HG03558 (cell line): Measurements from ENCODE around the gene CFAP97D2.
"Not testable (repeated sequence)": the region's sequence is repeated elsewhere in the genome, so short reads cannot be mapped to it uniquely, and the experiment has no call there.

ENCODE experiments used
- ATAC-seq: cut with Tn5 transposase; IDR thresholded peaks from one replicate; pipeline ENCODE4 v1.9.1; 2021; ENCODE audit warnings: moderate number of reproducible peaks; ENCODE audit not compliant: unreplicated experiment; ENCODE audit errors: extremely low read depth

Gene CFAP97D2

DNA sequence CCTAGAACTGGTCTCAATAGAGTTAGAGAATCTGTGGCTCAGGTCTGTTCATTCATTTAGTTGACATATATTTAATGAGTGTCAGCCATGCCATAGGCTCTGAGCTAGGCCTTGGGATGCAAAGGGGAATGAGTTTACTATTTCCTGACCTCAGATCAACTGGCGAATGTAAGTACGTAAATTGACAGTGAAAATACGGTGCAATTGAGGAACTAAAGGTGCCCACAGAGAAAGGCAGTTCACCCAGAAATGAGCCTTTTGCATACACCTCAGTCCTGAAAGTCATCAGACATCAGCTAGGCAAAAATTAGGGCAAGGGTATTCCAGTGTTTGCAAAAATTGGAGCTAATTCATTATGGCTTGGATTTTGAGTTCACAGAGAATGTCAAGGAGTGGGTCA, 81.8 kb downstream of the CFAP97D2 start:
- ATAC-seq, result no peak

DNA sequence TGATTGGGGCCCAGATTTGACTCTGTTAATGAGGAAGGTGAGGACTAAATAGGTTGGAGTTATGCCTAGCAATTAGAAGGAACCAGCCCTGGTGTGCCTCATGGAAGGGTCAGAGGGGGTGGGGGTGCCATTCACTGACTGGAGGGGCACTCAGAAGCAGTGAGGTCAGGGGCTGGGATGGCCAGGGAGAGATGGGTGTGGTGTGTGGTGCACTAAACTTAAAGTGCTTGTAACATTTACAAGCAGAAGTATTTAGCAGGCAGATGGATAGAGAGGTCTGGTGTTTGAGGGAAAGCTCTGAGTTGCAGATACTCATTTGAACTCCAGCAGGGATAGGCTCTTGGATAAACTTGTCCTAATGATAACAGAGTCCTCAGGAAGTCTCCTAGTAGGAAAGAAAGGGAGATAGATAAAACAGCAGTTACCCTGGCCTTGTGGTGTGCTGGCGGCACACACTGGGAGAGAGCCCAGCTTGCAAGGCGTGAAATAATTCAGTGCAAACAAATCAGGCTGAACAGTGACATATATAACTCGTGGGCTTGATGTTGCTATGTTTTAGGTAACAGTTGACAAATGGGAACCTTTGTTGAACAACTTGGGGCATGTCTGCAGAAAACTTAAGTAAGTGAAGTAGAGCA, 82.4 kb downstream of the CFAP97D2 start:
- ATAC-seq, result no peak

DNA sequence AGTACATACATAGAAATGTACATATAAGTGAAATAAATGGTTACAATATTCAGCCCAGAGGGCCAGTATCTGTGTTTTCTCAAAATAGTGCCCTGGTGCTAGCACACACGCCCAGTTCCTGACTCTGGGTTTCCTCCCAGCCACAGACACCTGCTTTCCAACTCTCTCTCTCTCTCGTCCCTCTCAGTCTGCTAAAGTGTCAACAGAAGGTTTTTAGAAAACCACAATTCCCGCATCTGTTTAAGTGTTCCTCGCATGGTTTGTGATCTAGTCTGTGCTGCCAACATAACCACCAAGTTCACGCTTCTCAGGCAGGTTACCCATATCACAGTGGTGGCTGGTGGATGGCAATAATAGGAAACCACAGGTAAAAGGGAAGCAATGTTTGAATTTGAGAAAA, 84.5 kb downstream of the CFAP97D2 start:
- no peak for ATAC-seq

DNA sequence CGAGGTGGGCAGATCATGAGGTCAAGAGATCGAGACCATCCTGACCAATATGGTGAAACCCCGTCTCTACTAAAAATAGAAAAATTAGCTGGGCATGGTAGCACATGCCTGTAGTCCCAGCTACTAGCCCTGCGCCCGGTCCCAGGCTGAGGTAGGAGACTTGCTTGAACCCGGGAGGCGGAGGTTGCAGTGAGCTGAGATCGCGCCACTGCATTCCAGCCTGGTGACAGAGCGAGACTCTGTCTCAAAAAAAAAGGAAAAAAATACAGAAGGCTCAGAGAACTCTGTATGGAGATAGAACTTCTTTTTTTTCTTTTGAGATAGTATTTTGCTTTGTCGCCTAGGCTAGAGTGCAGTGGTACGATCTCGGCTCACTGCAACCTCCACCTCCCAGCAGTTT, 85.3 kb downstream of the CFAP97D2 start:
- not testable (repeated sequence) for ATAC-seq

DNA sequence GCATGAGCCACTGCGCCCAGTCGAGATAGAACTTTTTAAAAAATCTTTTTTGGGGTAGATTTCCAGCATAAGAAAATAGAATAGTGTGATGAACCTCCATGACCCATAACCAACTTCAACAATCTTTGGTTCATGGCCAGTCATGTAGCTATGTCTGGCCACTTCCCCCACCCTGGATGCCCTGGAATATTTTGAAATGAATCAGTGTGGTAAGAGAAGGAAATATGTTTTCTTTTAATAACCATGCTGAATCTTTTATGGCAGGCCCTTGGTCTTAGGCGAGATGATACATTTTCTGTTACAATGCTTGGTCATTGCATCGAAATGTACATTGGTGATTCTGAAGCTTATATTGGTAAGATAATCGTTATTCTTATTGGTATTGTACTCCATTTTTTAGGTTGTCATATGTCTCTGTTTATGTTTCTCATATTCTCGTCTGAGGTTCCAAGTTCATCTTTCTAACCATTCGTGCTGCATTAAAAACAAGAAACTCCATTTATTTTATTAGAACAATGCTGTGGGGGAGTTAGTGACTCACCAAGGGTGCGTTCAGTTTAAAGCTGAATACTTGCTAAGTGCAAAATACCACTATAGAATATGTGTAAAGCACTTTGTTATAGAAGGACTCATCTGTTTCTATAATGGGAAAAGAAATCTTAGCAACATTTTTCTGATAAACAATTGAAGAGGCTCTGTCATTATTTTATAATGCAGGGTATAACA, 86.0 kb downstream of the CFAP97D2 start:
- no peak for ATAC-seq

DNA sequence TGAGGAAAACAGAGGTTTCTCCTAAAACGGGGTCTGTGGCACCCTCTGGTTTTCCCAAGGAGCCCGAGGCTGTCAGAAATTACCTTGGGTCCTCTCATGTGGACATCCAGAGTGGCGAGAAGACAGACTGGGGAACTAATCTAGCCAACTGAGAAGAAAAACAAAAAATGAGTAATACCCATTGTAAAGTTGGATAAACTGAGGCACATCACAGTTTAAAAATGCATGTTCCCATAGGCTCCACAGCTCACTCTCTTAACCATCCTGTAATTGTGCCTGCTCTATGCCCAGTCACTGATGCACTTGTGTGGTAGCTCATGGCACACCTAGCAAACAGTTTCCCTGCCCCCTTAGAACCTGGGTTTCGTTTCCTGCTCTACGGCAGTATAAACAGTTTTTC, 87.2 kb downstream of the CFAP97D2 start:
- ATAC-seq, result no peak

DNA sequence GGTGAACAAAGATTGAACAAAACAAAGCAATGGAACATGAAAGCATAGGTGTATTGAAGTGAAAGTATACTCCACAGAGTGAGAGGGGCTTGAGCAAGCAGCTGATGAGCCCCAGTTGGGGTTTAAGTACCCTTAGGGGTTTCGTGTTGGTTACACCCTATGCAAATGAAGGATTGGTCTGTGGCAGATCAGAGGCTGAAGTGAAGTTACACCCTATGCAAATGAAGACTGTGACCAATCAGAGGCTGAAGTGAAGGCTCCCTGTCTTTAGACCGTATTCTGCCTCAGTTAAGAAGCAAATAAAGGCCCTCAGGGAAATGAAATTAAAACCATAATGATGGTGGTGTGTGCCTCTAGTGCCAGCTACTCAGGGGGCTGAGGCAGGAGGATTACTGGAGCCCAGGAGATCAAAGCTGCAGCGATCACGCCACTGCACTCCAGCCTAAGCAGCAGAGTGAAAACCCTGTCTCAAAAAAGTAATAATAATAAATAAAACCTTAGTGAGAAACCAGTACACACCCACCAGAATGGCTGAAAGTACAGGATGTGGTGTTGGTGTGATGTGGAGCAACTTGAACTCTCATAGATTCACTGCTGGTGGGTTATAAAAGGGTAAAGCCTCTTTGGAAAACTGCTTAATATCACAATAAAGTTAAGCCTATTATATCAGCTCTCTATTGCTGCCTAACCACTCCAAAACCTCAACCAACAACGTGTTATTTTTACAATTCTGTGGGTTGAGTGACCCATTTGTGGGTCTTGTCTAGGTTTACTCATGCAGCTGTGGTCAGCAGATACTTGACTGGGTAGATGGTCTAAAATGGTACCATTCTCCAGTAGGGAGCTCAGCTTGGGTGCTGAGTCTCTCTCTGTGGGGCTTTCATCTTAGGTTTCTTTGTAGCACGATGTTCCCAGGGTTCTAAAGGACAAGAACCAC, 89.6 kb downstream of the CFAP97D2 start:
- ATAC-seq, result no peak

DNA sequence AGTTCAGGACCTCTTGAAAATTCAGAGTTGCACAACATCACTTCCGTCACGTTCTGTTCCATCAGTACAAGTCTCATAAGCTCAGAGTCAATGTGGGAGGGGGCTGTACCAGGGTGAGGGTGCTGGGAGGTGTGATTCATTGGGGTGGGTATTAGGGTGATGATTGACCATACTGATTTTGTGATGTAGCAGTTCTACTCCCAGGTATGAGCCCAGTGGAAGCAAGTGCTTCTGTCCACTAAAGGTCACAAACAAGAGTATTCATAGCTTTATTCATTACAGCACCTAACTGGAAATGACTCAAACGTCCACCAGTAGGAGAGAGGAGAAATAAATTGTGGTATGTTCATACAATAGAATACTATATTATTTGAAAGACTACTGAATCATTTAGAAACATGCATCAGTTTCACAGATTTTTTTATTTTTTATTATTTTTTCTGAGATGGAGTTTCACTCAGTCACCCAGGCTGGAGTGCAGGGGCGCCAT, 90.3 kb downstream of the CFAP97D2 start:
- ATAC-seq, result no peak
